SK-N-SH treated with all-trans-retinoic acid at 6 μM for 48 hours (cell line): ENCODE data around the gene LPGAT1.

ENCODE experiments used
- CSDC2 ChIP-seq: fragments of 250-450 bp; sonication (Bioruptor Pico); IDR thresholded peaks from 2 replicates; pipeline ENCODE4 v1.5.0; 2020; ENCODE audit warnings: mild to moderate bottlenecking, moderate library complexity
- GLIS3 ChIP-seq: fragments of 250-450 bp; sonication (Bioruptor Pico); IDR thresholded peaks from 2 replicates; pipeline ENCODE4 v1.5.0; 2020; ENCODE audit warnings: mild to moderate bottlenecking, moderate library complexity
- PATZ1 ChIP-seq: fragments of 250-450 bp; sonication (Bioruptor Pico); IDR thresholded peaks from 2 replicates; pipeline ENCODE4 v1.8.0; 2020; ENCODE audit warnings: mild to moderate bottlenecking, moderate library complexity, borderline replicate concordance
- RARB ChIP-seq: fragments of 250-450 bp; sonication (Bioruptor Pico); IDR thresholded peaks from 2 replicates; pipeline ENCODE4 v1.8.0; 2021; ENCODE audit warnings: mild to moderate bottlenecking, moderate library complexity
- SNAI2 ChIP-seq: fragments of 250-450 bp; sonication (Bioruptor Pico); IDR thresholded peaks from 2 replicates; pipeline ENCODE4 v1.5.0; 2020; ENCODE audit warnings: mild to moderate bottlenecking, moderate library complexity
- TOX ChIP-seq: fragments of 250-450 bp; sonication (Bioruptor Pico); IDR thresholded peaks from 2 replicates; pipeline ENCODE4 v1.8.0; 2021; ENCODE audit warnings: mild to moderate bottlenecking, moderate library complexity, borderline replicate concordance
- ZFP3 ChIP-seq: fragments of 250-450 bp; sonication (Bioruptor Pico); IDR thresholded peaks from 2 replicates; pipeline ENCODE4 v1.5.0; 2020; ENCODE audit warnings: mild to moderate bottlenecking, moderate library complexity
- ZFP30 ChIP-seq: fragments of 450-650 bp; formaldehyde crosslinking; IDR thresholded peaks from 2 replicates; pipeline ENCODE4 v1.5.0; 2022; ENCODE audit warnings: mild to moderate bottlenecking, moderate library complexity
- ZNF70 ChIP-seq: fragments of 450-650 bp; formaldehyde crosslinking; IDR thresholded peaks from 2 replicates; pipeline ENCODE4 v1.5.0; 2020; ENCODE audit warnings: mild to moderate bottlenecking, moderate library complexity
- TF ChIP-seq, protein P1 (sequence below): fragments of 250-450 bp; sonication (Bioruptor Pico); IDR thresholded peaks from 2 replicates; pipeline ENCODE4 v1.5.1; 2021; ENCODE audit warnings: mild to moderate bottlenecking, moderate library complexity
- TF ChIP-seq, protein P2 (sequence below): fragments of 250-450 bp; sonication (Bioruptor Pico); IDR thresholded peaks from 2 replicates; pipeline ENCODE4 v1.5.1; 2020; ENCODE audit warnings: low read depth, mild to moderate bottlenecking, moderate library complexity

GRCh38 chr1:211701733-211702132, 128.8 kb downstream of the LPGAT1 start:
- TF ChIP-seq RARB (CRISPR knock-in tag), result no peak
- no peak for TF ChIP-seq ZFP3
- TF ChIP-seq SNAI2 (CRISPR knock-in tag), result no peak
- no peak for TF ChIP-seq PATZ1 (CRISPR knock-in tag)
- TF ChIP-seq, protein P1, sequence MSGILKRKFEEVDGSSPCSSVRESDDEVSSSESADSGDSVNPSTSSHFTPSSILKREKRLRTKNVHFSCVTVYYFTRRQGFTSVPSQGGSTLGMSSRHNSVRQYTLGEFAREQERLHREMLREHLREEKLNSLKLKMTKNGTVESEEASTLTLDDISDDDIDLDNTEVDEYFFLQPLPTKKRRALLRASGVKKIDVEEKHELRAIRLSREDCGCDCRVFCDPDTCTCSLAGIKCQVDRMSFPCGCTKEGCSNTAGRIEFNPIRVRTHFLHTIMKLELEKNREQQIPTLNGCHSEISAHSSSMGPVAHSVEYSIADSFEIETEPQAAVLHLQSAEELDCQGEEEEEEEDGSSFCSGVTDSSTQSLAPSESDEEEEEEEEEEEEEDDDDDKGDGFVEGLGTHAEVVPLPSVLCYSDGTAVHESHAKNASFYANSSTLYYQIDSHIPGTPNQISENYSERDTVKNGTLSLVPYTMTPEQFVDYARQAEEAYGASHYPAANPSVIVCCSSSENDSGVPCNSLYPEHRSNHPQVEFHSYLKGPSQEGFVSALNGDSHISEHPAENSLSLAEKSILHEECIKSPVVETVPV (CRISPR knock-in tag), result no peak
- no peak for TF ChIP-seq CSDC2 (CRISPR knock-in tag)
- no peak for TF ChIP-seq GLIS3 (CRISPR knock-in tag)
- no peak for TF ChIP-seq TOX (CRISPR knock-in tag)
- TF ChIP-seq, protein P2, sequence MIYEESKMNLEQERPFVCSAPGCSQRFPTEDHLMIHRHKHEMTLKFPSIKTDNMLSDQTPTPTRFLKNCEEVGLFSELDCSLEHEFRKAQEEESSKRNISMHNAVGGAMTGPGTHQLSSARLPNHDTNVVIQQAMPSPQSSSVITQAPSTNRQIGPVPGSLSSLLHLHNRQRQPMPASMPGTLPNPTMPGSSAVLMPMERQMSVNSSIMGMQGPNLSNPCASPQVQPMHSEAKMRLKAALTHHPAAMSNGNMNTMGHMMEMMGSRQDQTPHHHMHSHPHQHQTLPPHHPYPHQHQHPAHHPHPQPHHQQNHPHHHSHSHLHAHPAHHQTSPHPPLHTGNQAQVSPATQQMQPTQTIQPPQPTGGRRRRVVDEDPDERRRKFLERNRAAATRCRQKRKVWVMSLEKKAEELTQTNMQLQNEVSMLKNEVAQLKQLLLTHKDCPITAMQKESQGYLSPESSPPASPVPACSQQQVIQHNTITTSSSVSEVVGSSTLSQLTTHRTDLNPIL (CRISPR knock-in tag), result no peak
- no peak for TF ChIP-seq ZFP30 (CRISPR knock-in tag)
- TF ChIP-seq ZNF70 (CRISPR knock-in tag), result no peak
